GM23338 (cell line): ENCODE measurements around the gene GOLGA1.

ENCODE experiments used
- CREB1 ChIP-seq: fragments of 250-450 bp; sonication (Bioruptor Pico); IDR thresholded peaks from 2 replicates; pipeline ENCODE4 v1.5.0; 2020; ENCODE audit warnings: low read depth, mild to moderate bottlenecking, moderate library complexity
- EZH2 ChIP-seq: fragments of 200-600 bp; sonication (generic); IDR thresholded peaks from one replicate; pipeline ENCODE4 v1.8.0; 2017; ENCODE audit warnings: antibody characterized with exemption, mild to moderate bottlenecking, low read depth; ENCODE audit not compliant: unreplicated experiment
- EZH2phosphoT487 ChIP-seq: fragments of 200-600 bp; sonication (generic); IDR thresholded peaks from one replicate; pipeline ENCODE4 v1.8.1; 2018; ENCODE audit warnings: antibody characterized with exemption; ENCODE audit not compliant: unreplicated experiment
- JUNB ChIP-seq: IDR thresholded peaks from one replicate; pipeline ENCODE4 v1.6.1; 2016; ENCODE audit warnings: antibody characterized with exemption; ENCODE audit not compliant: unreplicated experiment
- NANOG ChIP-seq: IDR thresholded peaks from 2 replicates; pipeline ENCODE4 v1.6.1; 2016; ENCODE audit warnings: antibody characterized with exemption, borderline replicate concordance
- POLR2AphosphoS5 ChIP-seq: IDR thresholded peaks from 2 replicates; pipeline ENCODE4 v1.6.1; 2016; ENCODE audit warnings: antibody characterized with exemption, low read depth
- REST ChIP-seq: IDR thresholded peaks from one replicate; pipeline ENCODE4 v1.6.1; 2018; ENCODE audit warnings: antibody characterized with exemption; ENCODE audit not compliant: unreplicated experiment
- ZNF114 ChIP-seq: fragments of 250-450 bp; sonication (Bioruptor Pico); IDR thresholded peaks from 2 replicates; pipeline ENCODE4 v1.5.0; 2020; ENCODE audit warnings: mild to moderate bottlenecking, moderate library complexity
- ZNF331 ChIP-seq: fragments of 250-450 bp; sonication (Bioruptor Pico); IDR thresholded peaks from 2 replicates; pipeline ENCODE4 v1.5.0; 2020; ENCODE audit warnings: low read depth, mild to moderate bottlenecking, moderate library complexity
- TF ChIP-seq, protein P1 (sequence below), 2 experiments: fragments of 200-600 bp in 1 of 2; sonication (generic) in 1 of 2; conservative IDR thresholded peaks; 2 replicates each; pipeline versions ENCODE4 v1.5.1 to v1.6.1; 2016 to 2017; ENCODE audit warnings: antibody characterized with exemption in 2 of 2, low read depth in 2 of 2, mild to moderate bottlenecking in 2 of 2, moderate library complexity in 1 of 2

GRCh38 chr9:124894035-124894740 lies 46.7 kb downstream of the GOLGA1 start:
- TF ChIP-seq, protein P1, sequence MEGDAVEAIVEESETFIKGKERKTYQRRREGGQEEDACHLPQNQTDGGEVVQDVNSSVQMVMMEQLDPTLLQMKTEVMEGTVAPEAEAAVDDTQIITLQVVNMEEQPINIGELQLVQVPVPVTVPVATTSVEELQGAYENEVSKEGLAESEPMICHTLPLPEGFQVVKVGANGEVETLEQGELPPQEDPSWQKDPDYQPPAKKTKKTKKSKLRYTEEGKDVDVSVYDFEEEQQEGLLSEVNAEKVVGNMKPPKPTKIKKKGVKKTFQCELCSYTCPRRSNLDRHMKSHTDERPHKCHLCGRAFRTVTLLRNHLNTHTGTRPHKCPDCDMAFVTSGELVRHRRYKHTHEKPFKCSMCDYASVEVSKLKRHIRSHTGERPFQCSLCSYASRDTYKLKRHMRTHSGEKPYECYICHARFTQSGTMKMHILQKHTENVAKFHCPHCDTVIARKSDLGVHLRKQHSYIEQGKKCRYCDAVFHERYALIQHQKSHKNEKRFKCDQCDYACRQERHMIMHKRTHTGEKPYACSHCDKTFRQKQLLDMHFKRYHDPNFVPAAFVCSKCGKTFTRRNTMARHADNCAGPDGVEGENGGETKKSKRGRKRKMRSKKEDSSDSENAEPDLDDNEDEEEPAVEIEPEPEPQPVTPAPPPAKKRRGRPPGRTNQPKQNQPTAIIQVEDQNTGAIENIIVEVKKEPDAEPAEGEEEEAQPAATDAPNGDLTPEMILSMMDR (conservative IDR thresholded peaks at IDR 0.05; ENCODE audit: low read depth in 2 of 2): no peak
- no peak for TF ChIP-seq EZH2phosphoT487
- no peak for TF ChIP-seq REST
- TF ChIP-seq EZH2: no peak
- TF ChIP-seq JUNB: no peak
- TF ChIP-seq POLR2AphosphoS5: no peak
- TF ChIP-seq CREB1 (CRISPR knock-in tag): no peak
- no peak for TF ChIP-seq NANOG
- no peak for TF ChIP-seq ZNF331
- TF ChIP-seq ZNF114 (CRISPR knock-in tag): no peak
